Effector memory CD4-positive, alpha-beta T cell (primary cell): ENCODE measurements around the gene PFKM.

Source experiments
- DNase-seq, 3 donors: peaks; one replicate each; pipeline ENCODE4 v3.0.0-alpha.2; 2020
- H3K27ac ChIP-seq: 2 replicates; pipeline ENCODE4 v1.7.0; 2013; ENCODE audit warnings: mild to moderate bottlenecking, low read length, moderate library complexity; ENCODE audit not compliant: insufficient read depth, poor library complexity, severe bottlenecking
- H3K27me3 ChIP-seq: replicated peaks from 2 replicates; pipeline ENCODE4 v1.7.0; 2013; ENCODE audit warnings: mild to moderate bottlenecking, low read length; ENCODE audit not compliant: insufficient read depth, control insufficient read depth, poor library complexity, severe bottlenecking
- H3K36me3 ChIP-seq: 2 replicates; pipeline ENCODE4 v1.7.0; 2013; ENCODE audit warnings: mild to moderate bottlenecking, low read length, moderate library complexity; ENCODE audit not compliant: control insufficient read depth, insufficient read depth
- H3K4me1 ChIP-seq: 2 replicates; pipeline ENCODE4 v1.7.0; 2013; ENCODE audit warnings: low read length, mild to moderate bottlenecking; ENCODE audit not compliant: control insufficient read depth, insufficient read depth, poor library complexity, severe bottlenecking
- H3K4me3 ChIP-seq: 2 replicates; pipeline ENCODE4 v1.7.0; 2013; ENCODE audit warnings: low read length, low read depth, mild to moderate bottlenecking; ENCODE audit not compliant: insufficient read depth, poor library complexity, severe bottlenecking
- H3K9me3 ChIP-seq: 2 replicates; pipeline ENCODE4 v1.7.0; 2013; ENCODE audit warnings: mild to moderate bottlenecking, low read length, moderate library complexity; ENCODE audit not compliant: control insufficient read depth

PFKM gene

GRCh38 chr12:48125985-48126384 is 6.8 kb downstream of the PFKM start:
- Histone ChIP-seq H3K9me3 (no peaks in the 10 kb centered on the region), H3K27ac (no peak overlapping the region), H3K27me3 (no peaks in the 10 kb centered on the region), H3K4me1 (no peaks in the 10 kb centered on the region), H3K36me3 (no peaks in the 10 kb centered on the region), H3K4me3 (no peak overlapping the region)
- DNase-seq: no peak

- no peaks in the 10 kb centered on the region for H3K27me3 ChIP-seq
- no peaks in the 10 kb centered on the region for H3K4me1 ChIP-seq
- H3K9me3 ChIP-seq: no peaks in the 10 kb centered on the region
- no peaks in the 10 kb centered on the region for H3K36me3 ChIP-seq
- no peak overlapping the region for H3K4me3 ChIP-seq
- H3K27ac ChIP-seq: no peak overlapping the region
- DNase-seq: no peak
Measured at GRCh38 chr12:48126953-48127630, 7.9 kb downstream of the PFKM start.

GRCh38 chr12:48128800-48129199 is 9.6 kb downstream of the PFKM start:
- no peaks in the 10 kb centered on the region for H3K36me3 ChIP-seq
- DNase-seq: no peak
- H3K4me3 ChIP-seq: no peak overlapping the region
- H3K27ac ChIP-seq: no peak overlapping the region
- no peaks in the 10 kb centered on the region for H3K9me3 ChIP-seq
- no peaks in the 10 kb centered on the region for H3K27me3 ChIP-seq
- no peaks in the 10 kb centered on the region for H3K4me1 ChIP-seq

DNA sequence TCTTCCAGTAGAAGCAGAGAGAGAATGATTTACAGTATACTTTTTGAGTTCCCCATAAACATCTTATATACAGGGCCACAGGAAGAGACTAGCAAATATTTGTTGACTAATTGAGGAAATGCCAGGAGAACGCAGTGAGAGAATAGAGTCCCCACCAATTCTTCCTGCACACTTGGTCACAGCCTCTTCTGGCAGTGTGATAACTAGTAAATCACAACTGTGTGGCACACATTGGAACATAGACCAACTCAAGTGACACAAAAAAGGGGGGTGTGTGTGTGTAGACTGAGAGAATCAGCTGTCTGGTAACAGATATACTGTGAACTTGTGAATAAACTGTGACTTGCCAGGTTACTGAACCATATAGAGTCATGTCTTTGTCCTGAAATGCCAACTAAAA is 10.2 kb downstream of the PFKM start:
- peaks cover 5% of the 10 kb centered on the region for H3K36me3 ChIP-seq
- H3K9me3 ChIP-seq: no peaks in the 10 kb centered on the region
- H3K4me3 ChIP-seq: no peak overlapping the region
- no peaks in the 10 kb centered on the region for H3K4me1 ChIP-seq
- no peak overlapping the region for H3K27ac ChIP-seq
- no peak for DNase-seq
- H3K27me3 ChIP-seq: no peaks in the 10 kb centered on the region

DNA sequence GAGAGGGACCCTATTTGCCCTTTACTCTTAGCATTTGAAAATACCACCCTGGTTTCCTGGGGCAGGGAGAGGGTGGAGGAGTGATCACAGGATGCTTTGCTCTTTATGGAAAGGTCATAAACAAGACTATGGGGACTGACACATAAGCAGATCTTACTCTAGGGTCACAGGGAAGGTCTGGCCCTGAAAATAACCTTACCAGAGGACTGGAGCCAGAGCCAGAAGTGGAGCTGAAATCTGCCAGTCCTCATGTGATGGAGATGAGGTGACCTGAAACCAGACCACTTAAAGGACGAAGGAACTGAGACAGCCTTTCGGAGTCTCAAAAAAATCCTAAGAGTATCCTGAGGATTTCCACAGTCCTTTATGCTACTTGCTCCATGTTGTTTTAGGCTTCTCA is 12.4 kb downstream of the PFKM start:
- Histone ChIP-seq H3K4me3 (no peak overlapping the region), H3K27me3 (no peaks in the 10 kb centered on the region), H3K4me1 (no peaks in the 10 kb centered on the region), H3K36me3 (peaks cover 14% of the 10 kb centered on the region), H3K9me3 (no peaks in the 10 kb centered on the region), H3K27ac (no peak overlapping the region)
- DNase-seq: no peak

- H3K9me3 ChIP-seq: no peaks in the 10 kb centered on the region
- no peaks in the 10 kb centered on the region for H3K4me1 ChIP-seq
- no peak for DNase-seq
- no peaks in the 10 kb centered on the region for H3K27me3 ChIP-seq
- no peak overlapping the region for H3K27ac ChIP-seq
- H3K36me3 ChIP-seq: peaks cover 15% of the 10 kb centered on the region
- no peak overlapping the region for H3K4me3 ChIP-seq
Measured at GRCh38 chr12:48132826-48133225, 13.7 kb downstream of the PFKM start.

GRCh38 chr12:48135027-48135426 is 15.9 kb downstream of the PFKM start:
- Histone ChIP-seq H3K36me3 (peaks cover 32% of the 10 kb centered on the region), H3K4me1 (no peaks in the 10 kb centered on the region), H3K4me3 (no peak overlapping the region), H3K9me3 (no peaks in the 10 kb centered on the region), H3K27ac (no peak overlapping the region), H3K27me3 (no peaks in the 10 kb centered on the region)
- no peak for DNase-seq

DNA sequence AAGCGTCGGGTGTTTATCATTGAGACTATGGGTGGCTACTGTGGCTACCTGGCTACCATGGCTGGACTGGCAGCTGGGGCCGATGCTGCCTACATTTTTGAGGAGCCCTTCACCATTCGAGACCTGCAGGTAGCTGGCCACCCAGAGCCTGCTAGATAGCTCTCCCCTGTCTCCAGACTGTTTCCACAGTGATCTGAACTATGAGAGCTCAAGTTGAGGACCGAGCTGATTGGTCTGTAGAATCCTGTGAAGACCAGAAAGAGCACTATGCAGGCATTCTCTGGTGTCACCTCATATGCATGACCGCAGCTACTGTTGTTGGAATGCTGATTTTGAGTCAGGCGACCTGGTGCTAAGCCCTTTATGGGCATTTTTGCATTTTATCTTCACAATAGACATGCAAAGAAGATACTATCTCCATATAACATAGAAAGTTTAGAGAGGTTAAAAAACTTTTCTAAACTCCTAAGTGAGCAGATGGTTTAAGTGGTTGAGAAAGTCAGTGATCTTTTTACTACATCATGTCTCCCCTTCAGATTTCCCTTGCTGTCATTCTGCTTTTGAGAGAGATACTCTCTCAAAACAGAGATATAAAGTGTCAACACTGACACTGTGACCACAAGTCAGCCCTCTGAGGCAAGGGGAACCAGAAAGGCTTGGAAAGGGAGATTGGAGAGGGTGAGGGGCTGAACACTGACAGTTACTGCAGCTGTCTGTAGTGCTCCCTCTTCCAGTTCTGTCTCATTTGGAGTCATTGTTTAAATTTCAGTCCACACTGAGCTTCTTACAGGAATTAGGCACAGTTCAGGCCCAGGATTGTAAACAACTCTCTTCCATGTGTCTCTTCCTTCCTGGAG is 23.9 kb downstream of the PFKM start:
- DNase-seq: no peak
- no peak overlapping the region for H3K27ac ChIP-seq
- no peaks in the 10 kb centered on the region for H3K27me3 ChIP-seq
- H3K36me3 ChIP-seq: peaks cover 58% of the 10 kb centered on the region
- no peaks in the 10 kb centered on the region for H3K4me1 ChIP-seq
- H3K4me3 ChIP-seq: no peak overlapping the region
- H3K9me3 ChIP-seq: no peaks in the 10 kb centered on the region

DNA sequence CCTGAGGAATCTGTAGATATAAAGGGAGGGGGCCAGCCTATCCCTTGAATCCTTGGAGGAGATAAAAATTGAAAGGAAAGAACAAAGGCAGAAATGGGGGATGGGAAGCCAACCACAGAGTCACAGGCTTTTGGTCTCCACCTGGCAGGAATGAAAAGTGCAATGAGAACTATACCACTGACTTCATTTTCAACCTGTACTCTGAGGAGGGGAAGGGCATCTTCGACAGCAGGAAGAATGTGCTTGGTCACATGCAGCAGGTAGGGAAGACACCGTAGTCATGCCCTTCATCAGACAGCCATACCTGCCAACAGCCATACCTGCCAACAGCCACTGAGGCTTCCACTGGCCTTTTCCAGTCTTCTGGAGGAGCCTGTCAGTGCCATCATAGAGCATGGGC is 24.7 kb downstream of the PFKM start:
- no peak for DNase-seq
- H3K4me1 ChIP-seq: no peaks in the 10 kb centered on the region
- H3K4me3 ChIP-seq: no peak overlapping the region
- H3K27ac ChIP-seq: no peak overlapping the region
- H3K27me3 ChIP-seq: no peaks in the 10 kb centered on the region
- H3K9me3 ChIP-seq: no peaks in the 10 kb centered on the region
- H3K36me3 ChIP-seq: peaks cover 61% of the 10 kb centered on the region

- Histone ChIP-seq H3K9me3 (no peaks in the 10 kb centered on the region), H3K4me1 (no peaks in the 10 kb centered on the region), H3K36me3 (peaks cover 68% of the 10 kb centered on the region), H3K4me3 (no peak overlapping the region), H3K27me3 (no peaks in the 10 kb centered on the region), H3K27ac (no peak overlapping the region)
- DNase-seq: no peak
Measured at GRCh38 chr12:48145981-48146380, 26.8 kb downstream of the PFKM start.
